ENCODE data around the gene REV1.
"Not testable (repeated sequence)": the region's sequence is repeated elsewhere in the genome, so short reads cannot be mapped to it uniquely, and the experiment has no call there.

Gene REV1

DNA sequence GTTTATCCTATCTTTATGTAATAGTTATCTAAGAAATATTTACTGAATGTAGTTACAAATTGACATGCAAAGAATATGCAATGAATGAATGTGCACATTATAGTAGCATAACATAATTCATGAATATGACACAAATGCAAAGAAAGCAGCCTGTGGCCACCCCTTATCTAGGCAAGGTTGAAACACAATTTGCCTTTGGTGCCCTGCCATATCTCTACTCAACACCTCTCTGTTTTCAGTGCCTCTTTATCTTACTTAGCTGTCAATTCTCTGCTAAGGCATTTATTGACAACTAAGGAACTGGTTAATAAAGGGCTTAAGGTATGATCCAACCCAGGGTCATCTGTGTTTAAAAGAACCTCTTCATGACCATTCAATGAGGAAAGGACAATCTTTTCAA, 18.9 kb downstream of the REV1 start:
- TF ChIP-seq, protein P1, sequence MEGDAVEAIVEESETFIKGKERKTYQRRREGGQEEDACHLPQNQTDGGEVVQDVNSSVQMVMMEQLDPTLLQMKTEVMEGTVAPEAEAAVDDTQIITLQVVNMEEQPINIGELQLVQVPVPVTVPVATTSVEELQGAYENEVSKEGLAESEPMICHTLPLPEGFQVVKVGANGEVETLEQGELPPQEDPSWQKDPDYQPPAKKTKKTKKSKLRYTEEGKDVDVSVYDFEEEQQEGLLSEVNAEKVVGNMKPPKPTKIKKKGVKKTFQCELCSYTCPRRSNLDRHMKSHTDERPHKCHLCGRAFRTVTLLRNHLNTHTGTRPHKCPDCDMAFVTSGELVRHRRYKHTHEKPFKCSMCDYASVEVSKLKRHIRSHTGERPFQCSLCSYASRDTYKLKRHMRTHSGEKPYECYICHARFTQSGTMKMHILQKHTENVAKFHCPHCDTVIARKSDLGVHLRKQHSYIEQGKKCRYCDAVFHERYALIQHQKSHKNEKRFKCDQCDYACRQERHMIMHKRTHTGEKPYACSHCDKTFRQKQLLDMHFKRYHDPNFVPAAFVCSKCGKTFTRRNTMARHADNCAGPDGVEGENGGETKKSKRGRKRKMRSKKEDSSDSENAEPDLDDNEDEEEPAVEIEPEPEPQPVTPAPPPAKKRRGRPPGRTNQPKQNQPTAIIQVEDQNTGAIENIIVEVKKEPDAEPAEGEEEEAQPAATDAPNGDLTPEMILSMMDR (IDR thresholded peaks at IDR 0.05; ENCODE audit: low read depth, low read length), result no peak
- in situ Hi-C loops (cut with HindIII; ENCODE audit: low sequenced_read_pairs), result no loop called here
- no peak overlapping the region for H3K4me3 ChIP-seq (ENCODE audit: low read depth, low read length)
- no peak for DNase-seq (ENCODE audit: low read depth, low spot score)

DNA sequence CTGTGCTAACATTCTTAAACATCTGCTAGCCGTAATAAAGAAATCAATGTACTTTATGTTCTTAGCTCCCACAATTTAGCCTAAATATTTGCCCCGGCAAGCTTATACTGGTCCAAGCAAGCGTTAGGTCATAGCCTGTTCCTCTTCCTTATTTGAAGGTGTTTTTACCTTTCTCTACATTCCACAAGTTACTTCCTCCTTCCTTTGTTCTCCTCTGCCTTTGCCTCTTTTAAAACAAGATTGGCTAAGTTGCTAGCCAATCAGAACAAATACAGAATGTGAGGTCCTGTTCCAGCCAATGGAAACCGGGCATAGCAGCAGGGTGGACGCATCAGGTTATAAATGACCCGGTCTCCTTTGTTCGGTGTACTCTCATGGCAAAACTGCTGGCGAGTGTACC, 19.4 kb downstream of the REV1 start:
- in situ Hi-C loops (cut with HindIII; ENCODE audit: low sequenced_read_pairs); H3K4me3 ChIP-seq (ENCODE audit: low read depth, low read length); DNase-seq (ENCODE audit: low read depth, low spot score): not testable (repeated sequence)

DNA sequence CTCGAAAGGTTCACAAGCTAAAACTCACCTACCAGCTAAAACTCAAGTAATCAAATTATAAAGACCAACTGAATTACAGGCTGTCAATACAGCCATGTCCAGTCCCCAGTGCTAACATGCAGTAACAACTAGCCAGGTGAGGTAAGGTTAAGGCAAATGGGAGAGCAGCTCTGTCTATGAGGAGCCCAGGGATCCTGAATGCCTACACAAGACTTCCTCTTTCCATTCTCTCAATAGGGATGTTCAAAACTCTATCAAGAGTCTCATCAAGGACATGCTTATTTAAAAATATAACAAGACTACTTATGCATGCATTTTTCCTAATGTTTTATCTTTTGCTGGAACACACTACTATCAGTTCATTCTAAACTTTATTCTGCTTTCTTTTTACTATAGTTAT, 20.4 kb downstream of the REV1 start:
- in situ Hi-C loops (cut with HindIII; ENCODE audit: low sequenced_read_pairs), result no loop called here
- H3K4me3 ChIP-seq (ENCODE audit: low read depth, low read length), result no peak overlapping the region
- TF ChIP-seq, protein P1 (IDR thresholded peaks at IDR 0.05; ENCODE audit: low read depth, low read length), result no peak
- DNase-seq (ENCODE audit: low read depth, low spot score), result no peak

DNA sequence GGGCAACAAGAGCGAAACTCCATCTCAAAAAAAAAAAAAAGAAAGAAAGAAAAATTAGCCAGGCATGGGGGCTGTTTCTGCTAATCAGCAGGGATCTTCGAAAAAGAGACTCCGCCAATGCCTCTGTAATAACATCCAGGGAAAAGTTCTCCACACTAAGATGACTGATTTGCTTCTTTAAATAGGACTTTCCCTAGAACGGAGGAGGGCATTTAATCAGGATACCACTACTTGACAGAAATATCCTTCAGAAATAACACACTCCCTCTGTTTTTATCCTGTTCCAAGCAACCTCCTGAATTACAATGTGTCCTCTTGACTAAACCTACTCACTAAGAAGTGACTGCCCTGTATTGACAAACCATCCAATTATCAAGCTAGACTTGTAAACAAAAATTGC, 21.7 kb downstream of the REV1 start:
- TF ChIP-seq, protein P1 (IDR thresholded peaks at IDR 0.05; ENCODE audit: low read depth, low read length), result no peak
- no peak overlapping the region for H3K4me3 ChIP-seq (ENCODE audit: low read depth, low read length)
- DNase-seq (ENCODE audit: low read depth, low spot score), result no peak
- in situ Hi-C loops (cut with HindIII; ENCODE audit: low sequenced_read_pairs), result no loop called here

DNA sequence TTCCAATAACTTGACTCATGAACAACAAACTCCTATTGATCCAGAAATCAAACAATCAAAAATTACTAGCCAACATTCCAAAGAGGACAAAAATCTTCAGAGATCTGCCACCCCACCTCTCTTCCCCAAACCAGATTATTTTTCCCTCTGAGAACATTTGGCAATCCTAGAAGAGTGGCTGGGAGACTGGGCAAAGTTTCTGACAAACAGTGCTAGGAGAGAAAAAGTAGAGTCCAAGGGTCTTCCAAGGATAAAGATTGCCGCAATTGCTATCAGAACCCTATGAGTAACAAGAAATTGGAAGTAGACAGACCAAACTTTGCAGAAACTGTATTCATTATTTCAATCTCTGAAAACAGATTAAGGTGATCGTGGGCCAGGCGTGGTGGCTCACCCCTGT, 22.4 kb downstream of the REV1 start:
- no peak for DNase-seq (ENCODE audit: low read depth, low spot score)
- H3K4me3 ChIP-seq (ENCODE audit: low read depth, low read length), result no peak overlapping the region
- in situ Hi-C loops (cut with HindIII; ENCODE audit: low sequenced_read_pairs), result no loop called here
- TF ChIP-seq, protein P1 (IDR thresholded peaks at IDR 0.05; ENCODE audit: low read depth, low read length), result no peak

DNA sequence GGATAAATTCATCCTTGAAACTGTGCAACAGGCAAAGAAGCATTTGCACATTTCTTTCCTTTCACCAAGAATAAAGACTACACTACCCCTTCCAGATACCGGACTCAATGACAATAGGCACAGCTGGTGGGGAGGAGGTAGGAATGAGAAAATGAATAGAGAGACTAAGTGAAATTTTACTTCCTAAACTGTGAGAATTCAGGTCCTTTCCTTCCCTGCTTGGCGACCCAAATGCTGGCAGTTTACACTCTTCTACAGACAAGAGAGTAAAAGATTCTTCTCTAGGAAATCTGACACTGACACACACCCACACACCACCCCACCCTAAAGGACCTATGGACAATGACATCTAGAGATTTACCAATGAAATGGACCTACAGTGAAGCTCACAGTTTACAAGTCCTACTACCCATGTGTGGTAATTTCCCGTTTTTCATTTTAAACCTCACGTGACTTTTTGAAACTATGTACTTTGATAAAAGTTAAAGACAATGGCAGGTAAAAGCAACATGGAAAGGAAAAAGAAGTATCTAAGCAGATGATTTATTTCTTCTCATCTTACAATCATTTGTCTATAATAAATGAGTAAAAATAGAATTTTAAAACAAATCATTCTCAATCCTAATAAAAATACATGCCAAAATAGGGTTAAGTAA, 27.9 kb downstream of the REV1 start:
- no peak for DNase-seq (ENCODE audit: low read depth, low spot score)
- in situ Hi-C loops (cut with HindIII; ENCODE audit: low sequenced_read_pairs), result no loop called here

DNA sequence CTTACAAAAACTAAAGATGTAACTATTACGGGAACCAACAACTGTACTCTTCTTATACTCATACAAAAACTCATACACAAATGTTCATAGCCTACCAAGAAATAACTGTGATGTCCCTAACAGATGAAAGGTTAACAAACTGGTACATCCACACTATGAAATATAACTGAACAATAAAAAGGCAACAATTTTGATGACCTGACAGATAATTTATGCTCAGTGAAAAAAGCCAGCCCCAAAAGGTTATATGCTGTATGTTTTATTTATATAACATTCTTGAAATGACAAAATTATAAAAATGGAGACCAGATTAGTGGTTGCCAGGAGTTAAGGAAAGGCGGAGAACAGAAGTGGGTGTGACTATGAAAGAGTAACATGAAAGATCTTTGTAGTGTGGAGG, 31.3 kb downstream of the REV1 start:
- no peak for DNase-seq (ENCODE audit: low read depth, low spot score)
- in situ Hi-C loops (cut with HindIII; ENCODE audit: low sequenced_read_pairs), result no loop called here
- TF ChIP-seq, protein P1 (IDR thresholded peaks at IDR 0.05; ENCODE audit: low read depth, low read length), result no peak
- H3K4me3 ChIP-seq (ENCODE audit: low read depth, low read length), result no peak overlapping the region

More for the DNA sequence above, 27.9 kb downstream of the REV1 start:
- no peak overlapping the region for H3K4me3 ChIP-seq (ENCODE audit: low read depth, low read length)
- TF ChIP-seq, protein P1 (IDR thresholded peaks at IDR 0.05; ENCODE audit: low read depth, low read length), result no peak
